Measurements from ENCODE around the gene IGF2.
"Not testable (repeated sequence)": the region's sequence is repeated elsewhere in the genome, so short reads cannot be mapped to it uniquely, and the experiment has no call there.

Gene IGF2, protein sequence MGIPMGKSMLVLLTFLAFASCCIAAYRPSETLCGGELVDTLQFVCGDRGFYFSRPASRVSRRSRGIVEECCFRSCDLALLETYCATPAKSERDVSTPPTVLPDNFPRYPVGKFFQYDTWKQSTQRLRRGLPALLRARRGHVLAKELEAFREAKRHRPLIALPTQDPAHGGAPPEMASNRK

DNA sequence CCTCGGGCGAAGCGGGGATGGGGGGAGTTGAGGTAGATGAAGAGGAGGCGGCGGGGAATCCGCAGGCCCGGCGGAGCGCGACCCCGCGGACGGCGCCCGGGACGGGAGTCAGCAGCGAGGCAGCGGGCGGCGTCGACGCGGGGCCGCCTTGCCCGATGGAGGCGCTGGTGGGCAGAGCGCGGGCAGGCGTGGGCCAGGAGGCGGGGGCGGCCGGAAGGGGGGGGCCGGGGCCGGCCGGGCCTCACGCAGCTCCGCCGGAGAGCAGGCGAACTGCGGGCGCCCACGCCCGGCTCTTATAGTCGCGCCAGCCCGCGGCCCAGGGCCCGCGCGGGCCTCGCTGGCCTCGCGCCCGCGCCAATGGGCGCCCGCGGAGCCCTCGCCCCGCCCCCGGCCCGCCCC lies at the start of gene IGF2:
Gene IGF2, minus strand, starts transcription at position 267 of the 399 bp plus-strand sequence. CDS start 3,866 bp downstream, outside the sequence.
- no peak for DNase-seq
- in situ Hi-C loops (cut with MboI; ENCODE audit: low pct_unique_long_range_greater_than_20kb, low sequenced_read_pairs), result no loop called here

DNA sequence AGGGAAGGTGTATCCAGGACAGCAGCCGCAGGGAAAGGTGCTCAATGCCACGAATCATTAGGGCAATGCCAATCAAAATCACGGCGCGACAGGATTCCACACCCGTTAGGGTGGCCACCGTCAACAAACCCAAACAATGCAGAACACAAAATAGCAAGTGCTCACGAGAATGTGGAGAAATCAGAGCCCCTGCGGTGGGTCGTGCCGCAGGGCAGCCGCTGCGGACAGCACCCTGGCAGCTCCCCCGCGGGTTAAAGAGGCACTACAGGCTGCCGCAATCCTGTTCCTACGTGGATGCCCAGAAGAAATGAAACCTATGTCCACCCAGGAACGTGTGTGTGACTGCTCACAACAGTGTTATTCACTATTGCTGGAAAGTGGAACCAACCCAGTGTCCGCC lies 49.6 kb upstream of the IGF2 start:
- in situ Hi-C loops (cut with MboI; ENCODE audit: low pct_unique_long_range_greater_than_20kb, low sequenced_read_pairs), result loop anchor here (25.0 kb wide), 1 partner anchor 349 kb away; no protein-coding TSS in a partner anchor
- no peak for DNase-seq

DNA sequence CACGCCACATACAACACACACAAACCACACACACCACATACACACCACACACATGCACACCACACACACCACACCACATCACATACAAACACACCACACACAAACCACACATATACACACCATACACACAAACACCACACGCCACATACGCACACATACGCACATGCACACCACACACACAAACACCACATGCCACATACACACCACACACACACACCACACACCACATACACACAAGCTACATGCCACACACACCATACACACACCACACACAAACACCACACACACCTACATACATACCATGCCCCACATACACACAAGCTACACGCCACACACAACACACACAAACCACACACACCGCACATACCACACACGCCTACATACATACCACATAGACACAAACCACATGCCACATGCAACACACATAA lies 48.1 kb upstream of the IGF2 start:
- DNase-seq, result no peak
- in situ Hi-C loops (cut with MboI; ENCODE audit: low pct_unique_long_range_greater_than_20kb, low sequenced_read_pairs), result loop anchor here (25.0 kb wide), 1 partner anchor 350 kb away; no protein-coding TSS in a partner anchor

DNA sequence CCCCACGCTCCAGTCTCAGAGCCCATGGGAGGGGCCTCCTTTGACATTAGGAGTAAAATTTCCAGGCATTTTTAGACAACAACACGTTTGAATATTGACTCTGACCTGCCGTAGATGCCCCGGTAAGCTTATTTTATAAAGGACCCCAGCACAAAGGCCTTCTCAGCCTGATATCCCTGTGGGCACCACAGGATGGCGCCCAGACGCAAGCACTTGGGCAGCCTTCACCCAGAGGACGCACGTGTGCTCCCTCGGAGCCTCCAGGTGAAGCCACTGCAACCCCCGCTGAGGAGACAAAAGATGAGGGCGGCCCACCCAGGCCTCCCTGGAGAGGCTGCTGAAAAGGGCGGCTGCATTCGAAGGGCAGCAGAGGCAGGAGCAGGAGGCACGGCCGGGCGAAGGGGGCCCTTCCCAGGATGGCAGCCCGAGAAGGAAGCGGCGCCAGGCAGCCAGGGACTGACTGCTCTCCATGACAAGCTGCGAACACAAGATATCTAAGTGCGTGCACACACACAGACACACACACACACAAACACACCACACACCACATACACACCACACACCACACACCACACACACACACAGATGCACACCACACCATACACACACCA lies 47.6 kb upstream of the IGF2 start:
- in situ Hi-C loops (cut with MboI; ENCODE audit: low pct_unique_long_range_greater_than_20kb, low sequenced_read_pairs), result loop anchor here (25.0 kb wide), 1 partner anchor 351 kb away; no protein-coding TSS in a partner anchor
- peak; percentile 69 for DNase-seq

DNA sequence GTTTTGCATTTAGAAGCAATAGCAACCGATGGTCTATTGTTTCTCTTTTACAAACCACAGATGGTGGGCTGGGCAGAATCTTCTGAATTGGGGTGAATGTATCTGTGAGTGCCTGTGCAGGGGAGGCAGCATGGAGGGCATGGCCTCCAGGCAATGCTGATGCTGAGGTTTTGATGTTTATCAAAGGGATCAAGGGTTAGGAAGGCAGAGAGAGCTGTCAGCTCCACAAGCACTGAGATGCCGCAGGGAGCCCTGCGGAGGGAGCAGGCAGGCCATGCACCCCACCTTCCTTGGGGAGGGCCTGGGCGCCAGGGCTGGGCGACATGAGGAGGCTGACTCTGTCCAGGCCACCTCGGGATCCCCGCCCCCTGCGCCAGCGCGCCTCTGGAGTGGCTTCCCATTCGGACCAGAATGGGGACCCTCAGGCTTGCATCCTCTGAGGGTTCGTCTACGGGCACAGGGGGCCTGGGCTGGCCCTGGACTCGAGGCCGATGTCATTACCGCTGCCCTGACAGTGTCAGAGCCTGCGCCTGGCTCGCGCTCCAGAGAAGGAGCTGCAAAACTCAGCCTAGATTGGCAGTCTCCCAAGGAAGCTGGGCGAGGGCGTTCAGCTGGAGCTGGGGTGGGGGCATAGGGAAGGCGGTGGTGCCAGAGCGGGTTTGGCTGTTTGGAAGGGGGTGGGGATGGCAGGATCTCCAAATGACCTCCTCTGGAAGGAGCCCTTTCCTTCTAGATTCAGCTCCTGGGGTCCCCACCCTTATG lies 46.3 kb upstream of the IGF2 start:
- DNase-seq, result no peak
- in situ Hi-C loops (cut with MboI; ENCODE audit: low pct_unique_long_range_greater_than_20kb, low sequenced_read_pairs), result loop anchor here (25.0 kb wide), 1 partner anchor 352 kb away; no protein-coding TSS in a partner anchor

DNA sequence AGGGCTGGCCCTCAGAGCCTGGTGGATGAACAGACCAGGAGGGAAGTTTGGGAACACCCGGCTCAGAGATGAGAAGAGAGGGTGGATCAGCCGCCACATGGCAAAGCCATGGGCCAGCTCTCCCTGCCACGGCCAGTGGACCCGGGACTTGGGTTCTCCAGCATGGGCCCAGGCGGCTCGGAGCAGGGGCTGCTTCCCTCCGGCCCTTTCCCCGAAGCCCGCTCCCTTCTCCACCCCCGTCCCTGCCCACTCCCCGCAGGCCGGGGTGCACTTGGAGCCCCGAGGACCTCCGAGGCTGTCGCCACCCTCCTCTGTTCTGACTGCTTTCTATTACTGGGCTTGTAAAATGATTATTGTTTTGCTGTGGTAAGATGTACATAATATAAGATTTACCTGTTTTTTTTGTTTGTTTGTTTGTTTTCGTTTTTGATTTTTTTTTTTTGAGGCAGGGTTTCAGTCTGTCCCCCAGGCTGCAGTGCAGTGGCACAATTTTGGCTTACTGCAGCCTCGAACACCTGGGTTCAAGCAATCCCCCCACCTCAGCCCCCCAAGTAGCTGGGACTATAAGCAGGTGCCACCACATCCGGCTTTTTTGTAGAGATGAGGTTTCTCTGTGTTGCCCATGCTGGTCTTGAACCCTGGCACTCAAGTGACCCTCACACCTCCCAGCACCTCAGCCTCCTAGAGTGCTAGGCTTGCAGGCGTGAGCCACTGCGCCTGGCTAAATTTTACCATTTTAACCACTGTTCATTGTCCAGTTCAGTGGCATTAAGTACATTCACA lies 43.7 kb upstream of the IGF2 start:
- in situ Hi-C loops (cut with MboI; ENCODE audit: low pct_unique_long_range_greater_than_20kb, low sequenced_read_pairs), result loop anchor here (25.0 kb wide), 1 partner anchor 354 kb away; no protein-coding TSS in a partner anchor
- DNase-seq, result no peak

DNA sequence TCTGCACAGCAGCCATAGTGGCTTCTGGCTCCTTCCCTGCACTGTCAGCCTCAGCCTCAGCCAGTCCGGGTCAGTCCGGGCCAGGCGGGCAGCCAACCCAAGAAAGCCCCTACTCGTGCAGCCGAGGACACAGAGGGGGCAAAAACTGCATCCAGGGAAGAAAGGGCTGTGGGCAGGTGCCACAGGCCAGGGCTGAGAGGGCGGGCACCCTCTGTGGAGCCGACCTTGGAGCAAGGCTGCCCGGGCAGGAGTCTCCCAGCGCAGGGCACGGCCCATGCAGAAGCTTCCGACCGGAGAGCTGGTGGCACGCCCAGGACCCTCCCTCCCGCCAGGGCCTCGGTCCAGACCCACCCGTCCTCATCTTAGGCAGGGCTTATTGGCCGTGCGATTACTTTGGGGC lies 42.9 kb upstream of the IGF2 start:
- DNase-seq, result no peak
- in situ Hi-C loops (cut with MboI; ENCODE audit: low pct_unique_long_range_greater_than_20kb, low sequenced_read_pairs), result loop anchor here (25.0 kb wide), 1 partner anchor 355 kb away; no protein-coding TSS in a partner anchor

DNA sequence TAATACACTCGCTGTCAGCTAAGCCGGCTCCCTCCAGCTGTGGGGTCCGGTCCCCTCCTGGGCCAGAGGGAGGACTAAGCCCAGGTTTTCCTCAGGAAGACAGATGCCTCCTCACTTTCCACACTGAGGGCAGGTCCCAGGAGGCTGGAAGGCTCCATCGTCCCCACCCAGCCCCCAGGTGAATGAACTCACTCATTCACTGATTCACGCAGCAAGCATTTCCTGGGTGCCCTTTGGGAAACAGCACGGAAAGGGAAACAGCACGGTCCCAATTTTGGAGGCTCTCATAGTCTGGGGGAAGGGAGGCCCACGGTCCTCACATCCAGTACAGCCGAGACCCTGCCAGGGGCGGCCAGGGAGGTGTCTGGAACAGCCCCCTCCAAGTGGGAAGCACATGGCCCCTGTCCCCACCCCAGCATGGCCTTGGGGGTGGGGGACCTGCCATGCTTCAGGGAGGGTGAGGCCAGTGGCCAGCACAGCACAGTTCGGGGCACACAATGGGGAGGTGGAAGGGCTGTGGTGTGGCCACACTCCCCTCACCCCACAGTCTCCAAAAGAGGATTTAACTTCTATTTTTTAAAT lies 41.7 kb upstream of the IGF2 start:
- in situ Hi-C loops (cut with MboI; ENCODE audit: low pct_unique_long_range_greater_than_20kb, low sequenced_read_pairs), result loop anchor here (25.0 kb wide), 1 partner anchor 356 kb away; no protein-coding TSS in a partner anchor
- DNase-seq, result no peak

DNA sequence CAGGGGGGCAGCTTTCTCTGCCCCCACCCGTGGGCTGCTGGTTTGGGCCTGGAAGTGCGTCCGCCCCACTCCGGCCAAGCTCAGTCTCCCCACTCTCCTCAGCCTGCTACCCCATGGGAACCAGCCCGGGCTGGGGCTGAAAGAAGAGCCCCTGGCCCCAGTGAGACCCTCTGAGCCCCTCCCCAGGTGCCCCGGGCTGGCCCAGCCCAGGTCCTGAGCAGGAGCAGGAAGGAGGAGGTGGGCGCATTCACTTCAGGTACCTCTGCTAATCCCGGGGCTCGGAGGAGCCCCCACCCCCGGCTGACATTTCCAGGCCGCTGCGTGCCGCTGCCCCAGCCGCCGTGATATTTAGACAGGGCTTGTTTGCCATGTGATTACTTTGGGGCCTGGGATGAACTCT lies 41.2 kb upstream of the IGF2 start:
- in situ Hi-C loops (cut with MboI; ENCODE audit: low pct_unique_long_range_greater_than_20kb, low sequenced_read_pairs), result loop anchor here (25.0 kb wide), 1 partner anchor 357 kb away; no protein-coding TSS in a partner anchor

DNA sequence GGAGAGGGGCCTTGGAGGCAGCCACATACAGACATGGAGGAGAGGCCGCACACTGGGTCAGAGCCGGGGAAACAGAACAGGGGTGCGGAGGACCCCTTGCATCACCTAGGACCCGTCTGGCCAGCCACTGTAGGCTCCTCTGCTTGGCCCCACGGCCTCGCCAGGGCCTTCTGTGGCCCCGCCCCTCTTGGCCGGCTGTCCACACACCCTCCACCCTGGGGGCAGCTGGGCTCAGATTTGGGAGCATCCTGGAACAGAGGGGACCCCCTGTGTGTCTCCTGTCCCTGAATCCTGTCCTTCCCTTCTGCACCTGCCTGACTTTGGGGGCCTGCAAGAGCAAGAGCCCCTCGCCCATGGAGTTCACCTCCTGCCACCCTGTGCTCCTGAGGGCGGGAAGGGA lies 40.3 kb upstream of the IGF2 start:
- in situ Hi-C loops (cut with MboI; ENCODE audit: low pct_unique_long_range_greater_than_20kb, low sequenced_read_pairs), result loop anchor here (25.0 kb wide), 1 partner anchor 358 kb away; no protein-coding TSS in a partner anchor
- DNase-seq, result no peak

More for the DNA sequence above, 41.2 kb upstream of the IGF2 start:
- no peak for DNase-seq

DNA sequence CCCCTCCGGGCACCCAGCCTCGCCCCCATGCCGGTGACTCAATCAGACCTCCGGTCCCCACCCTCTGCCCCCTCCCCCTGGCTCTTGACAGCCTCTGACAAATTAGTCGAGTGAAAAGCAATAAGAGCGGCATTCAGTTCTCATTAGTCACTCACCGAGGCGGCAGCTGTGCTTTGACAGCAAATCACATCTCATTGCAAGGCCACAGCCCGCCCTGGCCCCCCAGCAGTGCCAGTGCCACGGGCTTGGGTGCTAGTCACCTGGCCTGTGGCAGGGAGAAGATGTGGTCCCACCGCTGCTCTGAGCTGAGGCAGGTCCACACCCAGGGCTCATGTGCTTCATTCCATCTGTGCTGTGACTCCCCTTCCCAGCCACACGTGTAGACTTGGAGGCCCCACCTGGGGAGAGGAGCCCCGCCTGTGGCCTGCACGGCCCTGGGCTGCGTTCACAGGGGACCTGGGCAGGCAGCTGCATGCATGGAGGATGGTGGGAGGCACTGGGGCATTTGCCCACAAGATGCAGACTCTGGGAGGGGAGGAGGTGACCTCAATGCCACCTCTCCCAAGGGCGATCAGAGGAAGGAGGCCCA lies 39.8 kb upstream of the IGF2 start:
- no peak for DNase-seq
- in situ Hi-C loops (cut with MboI; ENCODE audit: low pct_unique_long_range_greater_than_20kb, low sequenced_read_pairs), result loop anchor here (25.0 kb wide), 1 partner anchor 358 kb away; no protein-coding TSS in a partner anchor

DNA sequence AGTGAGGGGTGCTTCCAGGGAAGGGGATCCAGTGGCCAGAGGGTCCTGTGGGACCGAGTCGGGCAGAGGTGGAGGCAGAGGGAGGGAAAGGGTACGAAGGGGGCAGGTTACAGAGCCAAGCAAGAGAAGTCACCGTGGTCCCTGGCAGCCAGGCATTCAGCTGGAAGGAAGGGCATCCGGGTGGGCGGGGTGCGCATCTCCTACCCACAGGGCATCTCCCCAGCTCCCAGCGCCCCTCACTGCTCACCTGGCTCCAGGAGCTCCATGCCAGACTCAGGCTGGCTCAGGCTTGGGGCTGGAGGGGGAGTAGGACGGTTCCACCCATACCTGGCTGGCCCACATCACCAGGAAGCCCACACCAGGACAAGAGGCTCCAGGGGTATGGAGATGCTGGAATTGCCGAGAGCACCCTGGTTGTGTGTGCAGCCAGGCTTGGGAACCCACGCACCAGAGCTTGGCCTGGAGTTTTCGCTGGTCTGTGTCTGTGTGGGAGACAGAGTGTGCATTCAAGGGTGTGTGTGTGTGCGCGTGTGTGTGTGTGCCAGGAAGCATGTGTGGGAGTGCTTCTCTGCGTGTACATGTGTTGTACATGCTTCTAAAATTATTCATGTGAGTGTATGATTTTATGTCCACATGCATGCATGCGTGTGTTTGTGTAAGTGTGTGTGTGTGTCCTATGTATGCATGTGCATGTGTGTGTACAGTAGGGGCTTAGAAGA lies 39.0 kb upstream of the IGF2 start:
- in situ Hi-C loops (cut with MboI; ENCODE audit: low pct_unique_long_range_greater_than_20kb, low sequenced_read_pairs), result loop anchor here (25.0 kb wide), 1 partner anchor 359 kb away; no protein-coding TSS in a partner anchor
- not testable (repeated sequence) for DNase-seq

DNA sequence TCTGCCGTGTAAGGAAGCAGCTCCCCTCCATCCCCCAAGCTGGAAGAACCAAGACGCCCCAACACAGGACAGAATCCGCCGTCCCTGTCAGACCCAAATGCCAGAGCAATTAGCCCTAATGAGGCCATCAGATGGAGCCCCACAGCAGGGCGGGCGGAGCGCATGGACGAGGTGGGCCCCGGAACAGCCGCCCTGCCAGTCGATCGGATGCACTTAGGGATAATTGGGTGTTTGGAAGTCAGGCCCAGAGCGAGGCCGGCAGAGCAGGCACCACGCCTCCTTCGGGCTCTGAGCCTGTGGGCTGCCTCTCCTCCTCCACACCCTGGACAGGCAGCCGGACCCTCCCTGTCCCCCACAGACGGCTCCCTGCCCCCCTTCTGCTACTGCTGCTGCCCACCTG lies 37.9 kb upstream of the IGF2 start:
- in situ Hi-C loops (cut with MboI; ENCODE audit: low pct_unique_long_range_greater_than_20kb, low sequenced_read_pairs), result loop anchor here (25.0 kb wide), 1 partner anchor 360 kb away; no protein-coding TSS in a partner anchor
- DNase-seq, result no peak

DNA sequence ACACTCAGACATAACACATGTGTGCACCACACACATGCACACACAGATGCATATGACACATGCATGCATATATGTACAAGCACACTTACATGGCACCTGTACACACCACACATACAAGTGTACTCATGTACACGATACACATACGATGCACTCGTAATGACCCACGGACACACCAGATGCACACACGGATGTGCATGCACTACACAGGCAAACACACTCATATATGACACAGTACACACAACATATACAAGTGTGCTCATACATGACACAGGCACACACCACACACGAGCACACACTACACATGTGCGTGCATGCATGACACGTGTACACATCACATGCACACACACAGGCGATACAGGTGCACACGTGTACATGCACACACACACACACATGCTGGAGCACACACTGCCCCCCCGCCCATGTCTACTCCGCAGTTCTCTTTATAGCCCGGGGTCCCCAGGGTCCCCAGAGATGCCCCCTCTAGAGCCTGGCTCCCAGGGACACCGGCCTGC lies 37.3 kb upstream of the IGF2 start:
- DNase-seq, result no peak
- in situ Hi-C loops (cut with MboI; ENCODE audit: low pct_unique_long_range_greater_than_20kb, low sequenced_read_pairs), result loop anchor here (25.0 kb wide), 1 partner anchor 361 kb away; no protein-coding TSS in a partner anchor

DNA sequence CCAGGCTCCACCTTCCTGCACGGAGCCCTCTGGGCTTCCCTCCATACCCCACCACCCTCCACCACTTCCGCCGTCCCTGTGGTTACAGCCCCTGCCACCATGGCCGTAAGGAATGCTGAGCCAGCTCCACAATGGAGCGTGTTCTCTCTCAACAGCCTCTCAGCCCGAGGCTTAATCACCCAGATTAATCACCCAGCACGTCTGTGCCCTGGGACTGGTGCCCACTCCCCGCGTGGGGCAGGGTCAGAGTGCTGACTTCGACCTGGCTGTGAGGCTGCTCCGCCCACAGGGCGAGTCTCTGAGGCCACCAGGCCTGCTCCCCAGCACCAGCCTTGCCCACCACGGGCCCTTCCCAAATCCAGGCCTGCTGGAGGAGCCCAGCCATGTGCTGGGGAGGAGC lies 36.5 kb upstream of the IGF2 start:
- DNase-seq, result no peak
- in situ Hi-C loops (cut with MboI; ENCODE audit: low pct_unique_long_range_greater_than_20kb, low sequenced_read_pairs), result loop anchor here (25.0 kb wide), 1 partner anchor 362 kb away; no protein-coding TSS in a partner anchor

DNA sequence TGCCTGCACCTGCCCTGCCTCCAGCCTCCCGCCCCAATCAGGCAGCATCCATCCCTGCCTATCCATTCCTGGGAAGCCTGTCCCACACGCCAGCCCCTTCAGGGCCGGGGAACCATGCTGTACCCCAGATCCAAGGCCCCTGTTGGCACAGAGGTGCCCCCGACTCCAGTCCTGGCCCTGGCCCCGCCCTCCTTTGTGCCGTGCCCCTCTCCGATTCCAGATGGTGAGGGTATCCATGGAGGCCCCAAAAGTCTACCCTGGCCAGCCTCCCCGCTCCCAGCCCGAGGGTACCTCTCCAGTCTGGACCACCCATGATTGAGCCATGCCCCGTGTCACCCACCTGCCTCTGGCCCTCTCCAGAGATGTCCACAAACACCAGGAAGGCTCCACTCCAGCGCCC lies 35.2 kb upstream of the IGF2 start:
- no peak for DNase-seq
- in situ Hi-C loops (cut with MboI; ENCODE audit: low pct_unique_long_range_greater_than_20kb, low sequenced_read_pairs), result no loop called here

DNA sequence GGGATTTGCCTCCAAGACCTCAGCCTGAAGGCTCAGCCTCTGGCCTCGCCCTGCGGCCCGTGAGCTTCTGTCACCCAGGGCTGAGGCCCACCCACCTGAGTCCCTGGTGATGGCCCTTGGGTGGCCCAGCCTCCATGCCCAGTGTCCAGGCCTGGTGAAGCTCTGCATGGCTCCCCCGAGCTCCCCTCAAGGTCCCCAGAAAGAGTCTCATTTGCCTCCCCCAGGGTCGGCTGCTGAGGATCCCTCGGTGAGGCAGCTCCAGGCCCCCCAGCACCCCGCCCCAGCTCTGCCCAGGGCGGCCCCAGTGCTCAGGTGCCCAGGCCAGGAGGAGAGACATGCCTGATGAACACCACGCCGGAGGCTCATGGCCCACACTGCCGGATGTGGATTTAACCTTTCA lies 34.6 kb upstream of the IGF2 start:
- in situ Hi-C loops (cut with MboI; ENCODE audit: low pct_unique_long_range_greater_than_20kb, low sequenced_read_pairs), result no loop called here
- DNase-seq, result no peak

Measured in KBM-7 (cell line).